ENCODE results near the gene IGLL1.
"Not testable (repeated sequence)": the region's sequence is repeated elsewhere in the genome, so short reads cannot be mapped to it uniquely, and the experiment has no call there.

The IGLL1 gene

DNA sequence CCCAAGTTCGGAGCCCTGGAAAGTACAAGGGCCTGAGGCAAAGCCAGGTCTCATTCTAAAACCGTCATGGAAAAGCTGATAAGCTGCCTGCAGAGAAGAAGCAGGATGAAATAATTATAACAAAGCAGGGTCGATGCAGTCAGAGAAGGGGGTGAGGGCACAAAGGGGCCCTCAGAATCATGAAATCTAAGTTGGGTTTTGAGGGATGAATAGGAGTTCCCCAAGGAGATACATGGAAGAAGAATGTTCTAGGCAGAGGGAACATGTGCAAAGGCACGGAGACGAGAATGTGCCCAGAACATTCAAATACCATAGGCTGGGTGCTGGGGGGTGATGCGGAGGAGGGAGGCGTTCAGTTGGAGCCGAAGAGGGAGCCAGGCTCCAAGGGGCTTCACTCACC is 25.0 kb downstream of the IGLL1 start:
- H3K9ac ChIP-seq (ENCODE audit: low read length): no peak overlapping the region
- H3K4me1 ChIP-seq (ENCODE audit: control insufficient read depth, insufficient read depth, low read length): no peaks in the 10 kb centered on the region
- no peak overlapping the region for H3K4me3 ChIP-seq (ENCODE audit: low read length)
- H3K36me3 ChIP-seq (ENCODE audit: control insufficient read depth, insufficient read depth, low read length): no peaks in the 10 kb centered on the region
- no peaks in the 10 kb centered on the region for H3K9me3 ChIP-seq (ENCODE audit: control insufficient read depth, low read length)
- no peaks in the 10 kb centered on the region for H3K27me3 ChIP-seq (ENCODE audit: control insufficient read depth, insufficient read depth, low read length)

DNA sequence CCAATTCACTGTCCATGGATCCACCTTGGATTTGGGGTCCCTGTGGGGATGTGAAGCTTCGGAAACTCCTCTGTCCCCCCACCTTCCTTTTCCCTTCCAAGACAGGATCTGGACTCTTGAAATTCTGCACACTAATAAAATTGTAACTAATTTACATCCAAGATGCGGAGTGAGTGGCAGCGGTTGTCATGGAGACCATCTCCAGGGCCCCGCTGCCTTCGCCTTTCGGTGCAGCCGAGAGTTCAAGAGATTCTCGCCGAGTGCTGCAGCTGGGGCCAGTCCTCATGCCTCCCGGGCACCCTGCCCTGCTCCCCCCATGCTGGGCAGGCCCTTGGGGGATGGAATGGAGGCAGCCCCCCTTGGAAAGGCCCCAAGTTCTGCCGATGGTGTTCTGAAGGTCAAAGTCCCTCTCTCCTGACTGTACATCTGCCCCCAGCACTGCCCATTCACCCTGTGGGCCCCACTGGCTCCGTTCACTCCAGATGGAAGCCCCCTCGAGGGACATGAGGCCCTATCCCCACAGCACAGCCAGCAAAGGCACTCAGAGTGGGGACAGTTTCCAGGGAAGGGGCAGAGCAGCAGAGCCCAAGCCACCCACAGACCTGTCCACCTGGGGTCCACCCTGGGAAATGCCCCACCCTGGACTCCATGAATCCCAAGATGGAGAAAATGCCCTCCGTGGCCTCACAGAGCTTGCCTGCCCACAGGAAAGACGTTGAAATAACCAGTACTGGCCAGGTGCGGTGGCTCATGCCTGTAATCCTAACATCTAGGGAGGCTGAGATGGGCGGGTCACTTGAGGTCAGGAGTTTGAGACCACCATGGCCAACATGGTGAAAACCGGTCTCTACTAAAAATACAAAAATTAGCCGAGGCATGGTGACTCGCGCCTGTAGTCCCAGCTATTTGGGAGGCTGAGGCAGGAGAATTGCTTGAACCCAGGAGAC is 25.9 kb downstream of the IGLL1 start:
- no peaks in the 10 kb centered on the region for H3K27me3 ChIP-seq (ENCODE audit: control insufficient read depth, insufficient read depth, low read length)
- H3K36me3 ChIP-seq (ENCODE audit: control insufficient read depth, insufficient read depth, low read length): no peaks in the 10 kb centered on the region
- H3K9ac ChIP-seq (ENCODE audit: low read length): no peak overlapping the region
- H3K4me1 ChIP-seq (ENCODE audit: control insufficient read depth, insufficient read depth, low read length): no peaks in the 10 kb centered on the region
- no peaks in the 10 kb centered on the region for H3K9me3 ChIP-seq (ENCODE audit: control insufficient read depth, low read length)
- H3K4me3 ChIP-seq (ENCODE audit: low read length): no peak overlapping the region

DNA sequence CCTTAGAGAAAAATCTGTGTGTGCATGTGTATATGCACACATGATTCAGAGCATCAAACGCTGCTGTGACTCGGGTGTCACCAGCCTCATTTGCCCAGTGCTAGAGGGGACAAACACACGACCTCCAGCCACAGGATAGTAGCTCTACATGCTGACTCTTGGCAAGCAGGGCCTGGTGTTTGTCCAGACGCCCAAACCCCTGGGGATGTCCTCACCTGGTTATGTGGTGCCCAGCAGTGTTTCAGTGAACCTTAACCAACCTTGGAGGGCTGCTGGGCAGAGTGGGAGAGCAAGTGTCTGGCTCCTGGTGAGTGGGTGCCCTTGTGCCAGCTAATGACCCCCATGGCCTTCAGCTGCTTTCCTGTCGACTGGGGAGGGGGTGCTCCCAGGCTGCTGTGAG is 26.7 kb downstream of the IGLL1 start:
- Histone ChIP-seq H3K9me3 (ENCODE audit: control insufficient read depth, low read length) (no peaks in the 10 kb centered on the region), H3K9ac (ENCODE audit: low read length) (no peak overlapping the region), H3K4me1 (ENCODE audit: control insufficient read depth, insufficient read depth, low read length) (no peaks in the 10 kb centered on the region), H3K27me3 (ENCODE audit: control insufficient read depth, insufficient read depth, low read length) (no peaks in the 10 kb centered on the region), H3K4me3 (ENCODE audit: low read length) (no peak overlapping the region), H3K36me3 (ENCODE audit: control insufficient read depth, insufficient read depth, low read length) (no peaks in the 10 kb centered on the region)

DNA sequence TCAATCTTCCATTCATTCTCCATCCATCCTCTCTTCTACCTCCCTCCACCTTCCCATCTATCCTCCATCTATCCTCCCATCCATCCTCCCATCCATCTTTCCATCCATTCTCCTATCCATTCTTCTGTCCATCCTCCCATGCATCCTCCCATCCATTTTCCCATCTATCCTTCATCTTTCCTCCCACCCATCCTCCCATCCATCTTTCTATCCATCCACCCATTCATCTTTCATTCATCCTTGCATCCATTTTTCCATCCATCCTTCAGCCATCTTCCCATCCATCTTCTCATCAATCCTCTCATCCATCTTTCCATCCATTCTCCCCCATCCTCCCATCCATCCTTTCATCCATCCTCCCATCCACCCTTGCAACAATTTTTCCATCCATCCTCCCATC is 27.5 kb downstream of the IGLL1 start:
- Histone ChIP-seq H3K9me3 (ENCODE audit: control insufficient read depth, low read length) (no peaks in the 10 kb centered on the region), H3K36me3 (ENCODE audit: control insufficient read depth, insufficient read depth, low read length) (no peaks in the 10 kb centered on the region), H3K4me3 (ENCODE audit: low read length) (no peak overlapping the region), H3K27me3 (ENCODE audit: control insufficient read depth, insufficient read depth, low read length) (no peaks in the 10 kb centered on the region), H3K4me1 (ENCODE audit: control insufficient read depth, insufficient read depth, low read length) (no peaks in the 10 kb centered on the region), H3K9ac (ENCODE audit: low read length) (no peak overlapping the region)

DNA sequence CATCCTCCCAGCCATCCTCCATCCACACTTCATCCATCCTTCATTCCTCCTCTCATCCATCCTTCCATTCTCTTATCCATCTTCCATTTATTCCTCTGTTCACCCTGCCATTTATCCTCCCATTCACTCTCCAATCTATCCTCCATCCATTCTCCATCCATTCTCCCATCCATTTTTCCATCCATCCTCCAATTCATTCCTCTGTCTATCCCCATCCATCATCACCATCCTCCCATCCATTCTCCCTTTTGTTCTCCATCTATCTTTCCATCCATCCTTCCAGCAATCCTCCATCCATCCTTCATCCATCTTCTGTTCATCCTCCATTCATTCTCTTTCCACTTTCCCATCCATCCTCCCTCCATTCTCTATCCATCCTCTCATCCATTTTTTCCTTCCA is 28.7 kb downstream of the IGLL1 start:
- no peak overlapping the region for H3K9ac ChIP-seq (ENCODE audit: low read length)
- H3K9me3 ChIP-seq (ENCODE audit: control insufficient read depth, low read length): no peaks in the 10 kb centered on the region
- H3K27me3 ChIP-seq (ENCODE audit: control insufficient read depth, insufficient read depth, low read length): no peaks in the 10 kb centered on the region
- no peak overlapping the region for H3K4me3 ChIP-seq (ENCODE audit: low read length)
- H3K36me3 ChIP-seq (ENCODE audit: control insufficient read depth, insufficient read depth, low read length): no peaks in the 10 kb centered on the region
- no peaks in the 10 kb centered on the region for H3K4me1 ChIP-seq (ENCODE audit: control insufficient read depth, insufficient read depth, low read length)

DNA sequence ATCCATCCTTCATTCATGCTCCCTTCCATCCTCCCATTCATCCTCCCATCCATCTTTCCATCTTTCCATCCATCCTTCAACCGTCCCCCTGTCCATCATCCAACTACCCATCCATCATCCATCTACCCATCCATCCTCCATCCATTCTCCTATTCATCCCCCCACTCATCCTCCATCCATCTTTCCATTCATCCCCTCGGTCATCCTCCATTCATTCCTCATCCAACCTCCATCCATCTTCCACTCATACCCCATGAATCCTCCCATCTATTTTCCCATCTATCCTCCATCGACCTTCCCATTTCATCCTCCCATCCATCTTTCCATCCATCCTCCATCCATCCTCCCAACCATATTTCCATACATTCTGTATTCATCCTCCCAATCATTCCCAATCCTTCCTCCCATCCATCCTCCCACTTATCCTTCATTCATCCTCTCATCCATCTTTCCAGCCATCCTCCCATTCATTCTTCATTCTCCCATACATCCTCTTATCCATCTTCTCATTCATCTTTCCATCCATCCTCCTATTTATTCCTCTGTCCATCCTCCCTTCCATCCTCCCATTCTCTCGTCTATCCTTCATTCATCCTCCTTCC is 29.9 kb downstream of the IGLL1 start:
- Histone ChIP-seq H3K36me3 (ENCODE audit: control insufficient read depth, insufficient read depth, low read length) (no peaks in the 10 kb centered on the region), H3K9me3 (ENCODE audit: control insufficient read depth, low read length) (no peaks in the 10 kb centered on the region)

DNA sequence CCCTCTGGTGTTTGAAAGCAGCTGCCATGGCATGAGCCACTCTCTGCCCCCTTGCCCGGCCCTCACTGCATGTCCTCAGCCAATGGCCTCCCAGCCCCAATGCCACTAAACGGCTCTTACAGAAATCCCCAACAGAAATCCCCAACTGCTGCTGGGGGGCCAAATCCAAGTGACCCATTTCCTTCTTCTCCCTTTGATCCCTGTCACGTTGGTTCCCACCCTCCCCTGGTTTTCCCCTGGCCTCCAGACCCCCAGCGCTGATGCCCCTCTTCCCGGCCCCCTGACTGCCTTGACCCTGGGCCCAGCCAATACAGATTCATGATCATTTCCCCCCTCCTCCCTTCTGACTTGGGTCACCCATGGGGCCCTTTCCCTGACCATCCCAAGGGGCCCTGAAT is 30.9 kb downstream of the IGLL1 start:
- H3K4me1 ChIP-seq (ENCODE audit: control insufficient read depth, insufficient read depth, low read length): no peaks in the 10 kb centered on the region
- no peak overlapping the region for H3K9ac ChIP-seq (ENCODE audit: low read length)
- H3K9me3 ChIP-seq (ENCODE audit: control insufficient read depth, low read length): no peaks in the 10 kb centered on the region
- no peaks in the 10 kb centered on the region for H3K27me3 ChIP-seq (ENCODE audit: control insufficient read depth, insufficient read depth, low read length)
- no peak overlapping the region for H3K4me3 ChIP-seq (ENCODE audit: low read length)
- no peaks in the 10 kb centered on the region for H3K36me3 ChIP-seq (ENCODE audit: control insufficient read depth, insufficient read depth, low read length)

More for the DNA sequence above, 29.9 kb downstream of the IGLL1 start:
- no peaks in the 10 kb centered on the region for H3K4me1 ChIP-seq (ENCODE audit: control insufficient read depth, insufficient read depth, low read length)
- H3K9ac ChIP-seq (ENCODE audit: low read length): no peak overlapping the region
- H3K4me3 ChIP-seq (ENCODE audit: low read length): no peak overlapping the region
- no peaks in the 10 kb centered on the region for H3K27me3 ChIP-seq (ENCODE audit: control insufficient read depth, insufficient read depth, low read length)

DNA sequence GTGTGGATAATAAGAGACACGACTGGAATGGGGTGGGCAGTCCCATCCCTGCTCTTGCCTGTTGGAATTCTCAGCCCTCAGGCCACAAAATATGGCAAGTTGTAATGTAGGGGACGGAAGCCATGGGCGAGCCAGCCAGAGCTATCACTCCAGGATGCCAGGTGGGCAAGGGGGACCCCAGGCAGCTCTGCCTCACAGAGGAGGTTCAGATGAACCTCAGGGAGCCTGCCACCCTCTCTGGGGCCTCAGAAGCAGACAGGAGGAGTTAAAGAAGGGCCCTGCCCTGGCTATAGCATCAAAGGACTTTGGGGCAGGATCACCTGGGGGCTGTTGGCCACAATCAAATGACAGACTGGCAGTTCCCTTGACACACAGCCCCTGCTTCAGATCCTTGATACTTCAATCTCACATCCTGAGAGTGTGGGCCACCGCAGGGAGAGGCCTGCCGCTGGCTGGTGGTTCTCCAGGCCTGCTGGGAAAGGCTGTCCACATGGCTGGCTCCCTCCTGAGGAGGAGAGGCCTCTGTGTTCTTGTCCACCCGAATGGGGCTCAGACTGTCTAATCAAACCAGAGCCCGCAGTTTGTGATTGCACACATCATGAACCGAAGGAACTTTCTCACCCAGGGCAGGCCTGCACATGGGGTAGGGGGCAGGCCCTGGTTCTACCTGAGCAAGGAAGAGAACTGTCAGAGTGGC is 31.4 kb downstream of the IGLL1 start:
- no peaks in the 10 kb centered on the region for H3K36me3 ChIP-seq (ENCODE audit: control insufficient read depth, insufficient read depth, low read length)
- H3K9ac ChIP-seq (ENCODE audit: low read length): no peak overlapping the region
- no peak overlapping the region for H3K4me3 ChIP-seq (ENCODE audit: low read length)
- H3K4me1 ChIP-seq (ENCODE audit: control insufficient read depth, insufficient read depth, low read length): no peaks in the 10 kb centered on the region
- H3K27me3 ChIP-seq (ENCODE audit: control insufficient read depth, insufficient read depth, low read length): no peaks in the 10 kb centered on the region
- H3K9me3 ChIP-seq (ENCODE audit: control insufficient read depth, low read length): no peaks in the 10 kb centered on the region

DNA sequence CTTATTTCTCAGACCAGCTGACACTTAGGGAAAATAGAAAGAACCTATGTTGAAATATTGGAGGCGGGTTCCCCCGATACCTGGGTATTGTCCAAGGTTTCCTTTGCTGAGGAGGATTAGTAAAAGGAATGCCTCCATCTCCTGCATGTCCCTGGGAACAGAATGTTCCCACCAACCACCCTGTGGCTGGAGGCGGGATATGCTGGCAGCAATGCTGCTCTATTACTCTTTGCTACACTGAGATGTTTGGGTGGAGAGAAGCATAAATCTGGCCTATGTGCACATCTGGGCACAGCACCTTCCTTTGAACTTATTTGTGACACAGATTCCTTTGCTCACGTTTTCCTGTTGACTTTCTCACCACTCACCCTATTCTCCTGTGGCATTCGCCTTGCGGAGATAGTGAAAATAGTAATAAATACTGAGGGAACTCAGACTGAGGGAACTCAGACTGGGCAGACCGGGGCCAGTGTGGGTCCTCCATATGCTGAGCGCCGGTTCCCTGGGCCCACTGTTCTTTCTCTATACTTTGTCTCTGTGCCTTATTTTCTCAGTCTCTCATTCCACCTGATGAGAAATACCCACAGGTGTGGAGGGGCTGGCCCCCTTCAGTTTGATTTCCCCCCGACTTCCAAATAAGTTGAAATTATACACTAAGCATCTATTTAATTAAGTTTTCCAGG is 32.1 kb downstream of the IGLL1 start:
- no peak overlapping the region for H3K9ac ChIP-seq (ENCODE audit: low read length)
- no peaks in the 10 kb centered on the region for H3K27me3 ChIP-seq (ENCODE audit: control insufficient read depth, insufficient read depth, low read length)
- no peaks in the 10 kb centered on the region for H3K9me3 ChIP-seq (ENCODE audit: control insufficient read depth, low read length)
- no peak overlapping the region for H3K4me3 ChIP-seq (ENCODE audit: low read length)
- H3K36me3 ChIP-seq (ENCODE audit: control insufficient read depth, insufficient read depth, low read length): no peaks in the 10 kb centered on the region
- no peaks in the 10 kb centered on the region for H3K4me1 ChIP-seq (ENCODE audit: control insufficient read depth, insufficient read depth, low read length)

DNA sequence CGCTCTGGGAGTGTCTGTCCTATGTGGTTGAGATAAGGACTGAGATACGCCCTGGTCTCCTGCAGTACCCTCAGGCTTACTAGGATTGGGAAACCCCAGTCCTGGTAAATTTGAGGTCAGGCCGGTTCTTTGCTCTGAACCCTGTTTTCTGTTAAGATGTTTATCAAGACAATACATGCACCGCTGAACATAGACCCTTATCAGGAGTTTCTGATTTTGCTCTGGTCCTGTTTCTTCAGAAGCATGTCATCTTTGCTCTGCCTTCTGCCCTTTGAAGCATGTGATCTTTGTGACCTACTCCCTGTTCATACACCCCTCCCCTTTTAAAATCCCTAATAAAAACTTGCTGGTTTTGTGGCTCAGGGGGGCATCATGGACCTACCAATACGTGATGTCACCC is 32.7 kb downstream of the IGLL1 start:
- not testable (repeated sequence) for H3K4me1 ChIP-seq (ENCODE audit: control insufficient read depth, insufficient read depth, low read length); H3K9me3 ChIP-seq (ENCODE audit: control insufficient read depth, low read length); H3K36me3 ChIP-seq (ENCODE audit: control insufficient read depth, insufficient read depth, low read length); H3K9ac ChIP-seq (ENCODE audit: low read length); H3K27me3 ChIP-seq (ENCODE audit: control insufficient read depth, insufficient read depth, low read length); H3K4me3 ChIP-seq (ENCODE audit: low read length)

DNA sequence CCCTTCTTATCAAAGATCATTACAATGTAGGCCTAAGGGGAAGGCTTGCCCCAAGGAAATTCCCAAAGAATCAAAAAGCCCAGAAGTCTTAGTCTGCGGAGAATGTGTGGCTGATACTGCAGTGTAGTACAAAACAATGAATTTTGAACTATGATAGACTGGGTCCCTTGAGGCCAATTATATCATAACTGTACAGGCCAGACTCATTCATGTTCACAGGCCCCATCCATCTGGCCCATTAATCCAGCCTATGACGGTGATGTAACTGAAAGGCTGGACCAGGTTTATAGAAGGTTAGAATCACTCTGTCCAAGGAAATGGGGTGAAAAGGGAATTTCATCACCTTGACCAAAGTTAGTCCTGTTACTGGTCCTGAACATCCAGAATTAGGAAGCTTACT is 35.2 kb downstream of the IGLL1 start:
- Histone ChIP-seq H3K4me1 (ENCODE audit: control insufficient read depth, insufficient read depth, low read length) (no peaks in the 10 kb centered on the region), H3K9ac (ENCODE audit: low read length) (no peak overlapping the region), H3K27me3 (ENCODE audit: control insufficient read depth, insufficient read depth, low read length) (no peaks in the 10 kb centered on the region), H3K36me3 (ENCODE audit: control insufficient read depth, insufficient read depth, low read length) (no peaks in the 10 kb centered on the region), H3K4me3 (ENCODE audit: low read length) (no peak overlapping the region), H3K9me3 (ENCODE audit: control insufficient read depth, low read length) (no peaks in the 10 kb centered on the region)
